OCI-LY1 (cell line): ENCODE data around the gene ATXN1.

Experiments
- H2AFZ ChIP-seq: fragments of 200-600 bp; sonication (generic), shearing (Covaris generic); 2 replicates; pipeline ENCODE4 v1.6.0; 2014; ENCODE audit warnings: antibody characterized with exemption, mild to moderate bottlenecking, low read length
- H3F3A ChIP-seq: fragments of 200-600 bp; sonication (generic), shearing (Covaris generic); 2 replicates; pipeline ENCODE4 v1.6.0; 2014; ENCODE audit warnings: mild to moderate bottlenecking, antibody characterized with exemption, low read length, moderate library complexity; ENCODE audit not compliant: insufficient read depth
- H3K27ac ChIP-seq: fragments of 200-600 bp; sonication (generic); 2 replicates; pipeline ENCODE4 v1.5.1; 2014; ENCODE audit warnings: low read length, mixed run types, mild to moderate bottlenecking, low read depth; ENCODE audit not compliant: poor library complexity, severe bottlenecking
- H3K27me3 ChIP-seq: fragments of 200-600 bp; sonication (generic); 2 replicates; pipeline ENCODE4 v1.6.0; 2014; ENCODE audit warnings: antibody characterized with exemption, mild to moderate bottlenecking, low read length, moderate library complexity; ENCODE audit not compliant: insufficient read depth
- H3K36me3 ChIP-seq: fragments of 200-600 bp; sonication (generic); 2 replicates; pipeline ENCODE4 v1.6.1; 2014; ENCODE audit warnings: mild to moderate bottlenecking, antibody characterized with exemption, low read length, moderate library complexity, mixed read lengths; ENCODE audit not compliant: insufficient read depth
- H3K4me1 ChIP-seq: fragments of 200-600 bp; sonication (generic); 2 replicates; pipeline ENCODE4 v1.5.1; 2014; ENCODE audit warnings: mild to moderate bottlenecking, low read length, moderate library complexity; ENCODE audit not compliant: insufficient read depth, severe bottlenecking
- H3K4me2 ChIP-seq: fragments of 200-600 bp; sonication (generic), shearing (Covaris generic); 2 replicates; pipeline ENCODE4 v1.6.1; 2014; ENCODE audit warnings: low read length
- H3K4me3 ChIP-seq: fragments of 200-600 bp; sonication (generic); 2 replicates; pipeline ENCODE4 v1.5.1; 2014; ENCODE audit warnings: low read length, low read depth, mild to moderate bottlenecking, mixed read lengths; ENCODE audit not compliant: poor library complexity, severe bottlenecking
- H3K79me2 ChIP-seq: fragments of 200-600 bp; shearing (Covaris generic); 2 replicates; pipeline ENCODE4 v1.6.1; 2016; ENCODE audit warnings: mixed run types, low read length, mixed read lengths; ENCODE audit not compliant: insufficient read depth
- H3K9ac ChIP-seq: fragments of 200-600 bp; sonication (generic), shearing (Covaris generic); 2 replicates; pipeline ENCODE4 v1.6.1; 2014; ENCODE audit warnings: mild to moderate bottlenecking, low read length, mixed read lengths
- H3K9me2 ChIP-seq: fragments of 200-600 bp; sonication (generic), shearing (Covaris generic); 2 replicates; pipeline ENCODE4 v1.6.1; 2014; ENCODE audit warnings: low read depth, mild to moderate bottlenecking, low read length, mixed read lengths
- H3K9me3 ChIP-seq: fragments of 200-600 bp; shearing (Covaris generic); 2 replicates; pipeline ENCODE4 v1.6.1; 2014; ENCODE audit warnings: low read length, mixed read lengths
- H4K20me1 ChIP-seq: fragments of 200-600 bp; sonication (generic), shearing (Covaris generic); 2 replicates; pipeline ENCODE4 v1.6.0; 2016; ENCODE audit warnings: mild to moderate bottlenecking, low read length; ENCODE audit not compliant: insufficient read depth
- EZH2 ChIP-seq: fragments of 200-600 bp; sonication (generic), shearing (Covaris generic); IDR thresholded peaks from 2 replicates; pipeline ENCODE4 v1.8.0; 2017; ENCODE audit warnings: borderline replicate concordance, mixed run types, mild to moderate bottlenecking, antibody characterized with exemption, low read length, moderate library complexity, mixed read lengths
- TF ChIP-seq, protein P1 (sequence below): fragments of 200-600 bp; sonication (generic), shearing (Covaris generic); IDR thresholded peaks from 2 replicates; pipeline ENCODE4 v1.5.1; 2017; ENCODE audit warnings: mild to moderate bottlenecking, antibody characterized with exemption, low read length, moderate library complexity, mixed read lengths

ATXN1 gene

DNA sequence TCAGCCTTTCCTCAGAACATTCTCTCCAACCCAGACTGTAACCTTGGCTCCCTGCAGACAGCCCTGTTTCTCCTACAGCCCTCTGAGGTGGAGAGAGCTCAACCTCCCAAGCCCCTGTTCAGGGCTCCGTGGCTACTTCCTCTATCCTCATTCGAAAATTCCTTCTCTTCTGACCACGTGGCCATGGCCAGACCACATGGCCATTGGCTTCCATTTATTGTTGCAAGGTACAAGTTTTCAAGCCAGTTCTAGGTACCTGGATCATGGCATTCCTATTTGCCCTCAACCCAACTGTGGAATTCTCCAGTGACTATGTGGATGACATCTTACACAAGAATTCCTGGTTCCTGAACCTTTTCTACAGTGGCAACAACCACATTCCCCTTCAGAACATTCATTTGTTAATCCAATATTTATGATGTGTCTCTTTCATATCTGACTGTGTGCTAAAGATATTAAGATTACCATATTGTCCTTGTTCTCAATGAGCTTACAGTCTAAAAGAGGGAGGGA is 361.0 kb downstream of the ATXN1 start:
- Histone ChIP-seq H3K9ac (no peak overlapping the region), H3K4me3 (no peak overlapping the region), H3K79me2 (no peaks in the 10 kb centered on the region), H3K27me3 (no peaks in the 10 kb centered on the region), H3K4me2 (no peak overlapping the region), H3F3A (no peaks in the 10 kb centered on the region), H2AFZ (no peak overlapping the region), H3K4me1 (no peaks in the 10 kb centered on the region), H3K27ac (no peak overlapping the region), H3K9me2 (no peaks in the 10 kb centered on the region), H3K9me3 (no peaks in the 10 kb centered on the region), H3K36me3 (no peaks in the 10 kb centered on the region), H4K20me1 (no peaks in the 10 kb centered on the region)
- TF ChIP-seq, protein P1, sequence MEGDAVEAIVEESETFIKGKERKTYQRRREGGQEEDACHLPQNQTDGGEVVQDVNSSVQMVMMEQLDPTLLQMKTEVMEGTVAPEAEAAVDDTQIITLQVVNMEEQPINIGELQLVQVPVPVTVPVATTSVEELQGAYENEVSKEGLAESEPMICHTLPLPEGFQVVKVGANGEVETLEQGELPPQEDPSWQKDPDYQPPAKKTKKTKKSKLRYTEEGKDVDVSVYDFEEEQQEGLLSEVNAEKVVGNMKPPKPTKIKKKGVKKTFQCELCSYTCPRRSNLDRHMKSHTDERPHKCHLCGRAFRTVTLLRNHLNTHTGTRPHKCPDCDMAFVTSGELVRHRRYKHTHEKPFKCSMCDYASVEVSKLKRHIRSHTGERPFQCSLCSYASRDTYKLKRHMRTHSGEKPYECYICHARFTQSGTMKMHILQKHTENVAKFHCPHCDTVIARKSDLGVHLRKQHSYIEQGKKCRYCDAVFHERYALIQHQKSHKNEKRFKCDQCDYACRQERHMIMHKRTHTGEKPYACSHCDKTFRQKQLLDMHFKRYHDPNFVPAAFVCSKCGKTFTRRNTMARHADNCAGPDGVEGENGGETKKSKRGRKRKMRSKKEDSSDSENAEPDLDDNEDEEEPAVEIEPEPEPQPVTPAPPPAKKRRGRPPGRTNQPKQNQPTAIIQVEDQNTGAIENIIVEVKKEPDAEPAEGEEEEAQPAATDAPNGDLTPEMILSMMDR = no peak
- no peak for TF ChIP-seq EZH2

- H3F3A ChIP-seq = no peaks in the 10 kb centered on the region
- TF ChIP-seq EZH2 = no peak
- TF ChIP-seq, protein P1 = no peak
- no peak overlapping the region for H2AFZ ChIP-seq
- H3K27ac ChIP-seq = no peak overlapping the region
- no peaks in the 10 kb centered on the region for H3K4me1 ChIP-seq
- H3K27me3 ChIP-seq = no peaks in the 10 kb centered on the region
- no peak overlapping the region for H3K4me2 ChIP-seq
- H3K9me3 ChIP-seq = no peaks in the 10 kb centered on the region
- no peaks in the 10 kb centered on the region for H3K36me3 ChIP-seq
- H3K9ac ChIP-seq = no peak overlapping the region
- H4K20me1 ChIP-seq = no peaks in the 10 kb centered on the region
- no peak overlapping the region for H3K4me3 ChIP-seq
- no peaks in the 10 kb centered on the region for H3K79me2 ChIP-seq
- no peaks in the 10 kb centered on the region for H3K9me2 ChIP-seq
These were observed 361.6 kb downstream of the ATXN1 start for GRCh38 chr6:16399695-16400094.

DNA sequence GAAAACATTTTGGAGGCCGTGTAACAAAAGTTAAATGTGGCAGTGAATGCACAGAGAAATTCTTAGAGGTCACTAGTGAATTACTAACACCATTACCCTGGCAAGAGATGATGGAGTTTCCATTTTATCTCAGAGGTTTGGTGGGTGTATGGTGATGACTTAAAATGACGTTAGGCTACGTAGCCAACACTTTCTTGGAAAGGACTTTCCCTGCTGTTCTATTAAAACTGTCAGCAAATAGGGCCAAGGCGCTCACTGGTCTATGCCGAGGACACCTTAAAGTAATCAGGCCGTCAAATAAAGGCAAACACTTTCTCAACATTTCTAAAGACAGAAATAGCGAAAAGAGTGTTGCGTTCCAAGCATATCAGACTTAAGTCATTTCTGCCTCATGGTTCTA is 362.1 kb downstream of the ATXN1 start:
- H3K4me3 ChIP-seq = no peak overlapping the region
- no peak overlapping the region for H2AFZ ChIP-seq
- TF ChIP-seq, protein P1 = no peak
- no peak for TF ChIP-seq EZH2
- H3K9me2 ChIP-seq = no peaks in the 10 kb centered on the region
- no peaks in the 10 kb centered on the region for H3K9me3 ChIP-seq
- no peak overlapping the region for H3K9ac ChIP-seq
- H3K27me3 ChIP-seq = no peaks in the 10 kb centered on the region
- H3K27ac ChIP-seq = no peak overlapping the region
- H3F3A ChIP-seq = no peaks in the 10 kb centered on the region
- H3K36me3 ChIP-seq = no peaks in the 10 kb centered on the region
- no peaks in the 10 kb centered on the region for H4K20me1 ChIP-seq
- H3K79me2 ChIP-seq = no peaks in the 10 kb centered on the region
- H3K4me2 ChIP-seq = no peak overlapping the region
- H3K4me1 ChIP-seq = no peaks in the 10 kb centered on the region
